PC-9 (cell line): Measurements from ENCODE around the gene RCC1. TPM values are rescaled to one million over a fixed set of nuclear protein-coding genes. Genes with fewer than 3 reads are reported as not detected.

Source experiments
- BruUV-seq: library from RNA; stranded (reverse); fragments of 400-500 nt; replicated peaks from 2 replicates; lab custom pipeline; 2021; lab: Mats Ljungman, UMichigan
- CTCF ChIA-PET: fragments of 300-600 bp; sonication (Branson Sonifier 250); formaldehyde crosslinking; loops from one replicate; lab custom pipeline; 2022; ENCODE audit warnings: antibody characterized with exemption; lab: Charles Lee
- POLR2A ChIA-PET: fragments of 300-600 bp; sonication (Branson Sonifier 250); formaldehyde crosslinking; loops from one replicate; lab custom pipeline; 2022; ENCODE audit warnings: antibody characterized with exemption; ENCODE audit not compliant: unreplicated experiment; lab: Charles Lee
- DNase-seq, 2 experiments: peaks; one replicate each; pipeline versions ENCODE4 v3.0.0 to v3.0.0-alpha.2; 2015 to 2022; ENCODE audit warnings: mixed read lengths in 1 of 2
- H2AFZ ChIP-seq: fragments of 200-600 bp; sonication (generic); 2 replicates; pipeline ENCODE4 v1.8.1; 2017; ENCODE audit warnings: antibody characterized with exemption
- H3F3A ChIP-seq: fragments of 200-600 bp; sonication (generic); 2 replicates; pipeline ENCODE4 v1.8.1; 2017; ENCODE audit warnings: antibody characterized with exemption, mild to moderate bottlenecking, low read depth; ENCODE audit not compliant: insufficient read depth
- H3K27ac ChIP-seq: fragments of 200-600 bp; sonication (generic); 2 replicates; pipeline ENCODE4 v1.6.1; 2016; ENCODE audit warnings: mixed run types
- H3K27me3 ChIP-seq: fragments of 200-600 bp; sonication (generic); 2 replicates; pipeline ENCODE4 v1.6.1; 2016; ENCODE audit warnings: low read depth, mixed run types; ENCODE audit not compliant: insufficient read depth
- H3K36me3 ChIP-seq: fragments of 200-600 bp; sonication (generic); 2 replicates; pipeline ENCODE4 v1.6.1; 2016; ENCODE audit warnings: low read depth, mixed run types
- H3K4me1 ChIP-seq: fragments of 200-600 bp; sonication (generic); replicated peaks from 2 replicates; pipeline ENCODE4 v1.6.1; 2016; ENCODE audit warnings: mixed run types; ENCODE audit not compliant: insufficient read depth
- H3K4me2 ChIP-seq: fragments of 200-600 bp; sonication (generic); 2 replicates; pipeline ENCODE4 v1.6.1; 2017; ENCODE audit warnings: mixed run types
- H3K4me3 ChIP-seq: fragments of 200-600 bp; sonication (generic); 2 replicates; pipeline ENCODE4 v1.6.1; 2016; ENCODE audit warnings: mixed run types
- H3K79me2 ChIP-seq: fragments of 200-600 bp; sonication (generic); 2 replicates; pipeline ENCODE4 v1.6.1; 2017; ENCODE audit warnings: low read depth, mixed run types
- H3K9me2 ChIP-seq: fragments of 200-600 bp; sonication (generic); 2 replicates; pipeline ENCODE4 v1.8.1; 2017; ENCODE audit warnings: mild to moderate bottlenecking; ENCODE audit not compliant: insufficient read depth
- H3K9me3 ChIP-seq: fragments of 200-600 bp; sonication (generic); 2 replicates; pipeline ENCODE4 v1.8.1; 2016; ENCODE audit warnings: low read depth; ENCODE audit not compliant: insufficient read depth
- H4K20me1 ChIP-seq: fragments of 200-600 bp; sonication (generic); 2 replicates; pipeline ENCODE4 v1.8.1; 2017; ENCODE audit not compliant: insufficient read depth
- EZH2 ChIP-seq: fragments of 200-600 bp; sonication (generic); IDR thresholded peaks from 2 replicates; pipeline ENCODE4 v1.8.0; 2017; ENCODE audit warnings: antibody characterized with exemption, low read depth
- intact Hi-C: fragments of 100-400 bp; cut with micrococcal nuclease; formaldehyde crosslinking; loops from one replicate; pipeline ENCODE4 v1.10.0; 2022; ENCODE audit not compliant: unreplicated experiment
- total RNA-seq: library from RNA; stranded (reverse); gene quantifications from 2 replicates; pipeline ENCODE4 v1.2.3, GENCODE V29; 2021
- TF ChIP-seq, protein P1 (sequence below): fragments of 200-600 bp; sonication (generic); conservative IDR thresholded peaks from 2 replicates; pipeline ENCODE4 v1.6.1; 2017; ENCODE audit warnings: mixed run types, antibody characterized with exemption, mild to moderate bottlenecking, moderate library complexity

The RCC1 gene
- total RNA-seq, 1 experiment from 2014 or later = 134 TPM

DNA sequence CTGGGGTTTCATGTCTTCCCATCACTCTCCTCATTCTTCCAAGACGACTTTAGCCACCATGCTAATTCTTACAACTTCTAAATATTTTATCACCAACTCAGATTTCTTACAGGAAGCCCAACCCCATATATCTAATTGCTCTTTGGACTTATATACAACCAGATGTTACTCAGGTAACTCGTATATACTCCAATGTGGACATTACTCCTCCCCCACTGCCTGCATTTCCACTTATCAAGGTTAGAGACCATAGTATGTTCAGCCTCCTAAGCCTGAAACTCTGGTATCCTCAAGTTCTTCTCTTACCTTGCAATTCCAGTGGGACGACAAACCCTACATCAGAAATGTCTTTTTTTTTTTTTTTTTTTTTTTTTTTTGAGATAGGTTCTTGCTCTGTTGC is 2.7 kb upstream of the RCC1 start:
- Histone ChIP-seq H3K79me2 (peaks cover 22% of the 10 kb centered on the region), H3K4me3 (no peak overlapping the region), H3K4me2 (no peak overlapping the region), H3F3A (peaks cover 54% of the 10 kb centered on the region), H4K20me1 (no peaks in the 10 kb centered on the region), H3K27me3 (0 out of 2 replicates have a peak, but pooled peaks cover 3% of the 10 kb centered on the region), H3K9me2 (no peaks in the 10 kb centered on the region), H3K9me3 (no peaks in the 10 kb centered on the region), H2AFZ (no peak overlapping the region), H3K4me1 (peaks cover 14% of the 10 kb centered on the region), H3K27ac (no peak overlapping the region), H3K36me3 (peaks cover 20% of the 10 kb centered on the region)
- intact Hi-C loops = no loop called here
- ChIA-PET POLR2A (no interaction called here), CTCF (no interaction called here)
- TF ChIP-seq, protein P1, sequence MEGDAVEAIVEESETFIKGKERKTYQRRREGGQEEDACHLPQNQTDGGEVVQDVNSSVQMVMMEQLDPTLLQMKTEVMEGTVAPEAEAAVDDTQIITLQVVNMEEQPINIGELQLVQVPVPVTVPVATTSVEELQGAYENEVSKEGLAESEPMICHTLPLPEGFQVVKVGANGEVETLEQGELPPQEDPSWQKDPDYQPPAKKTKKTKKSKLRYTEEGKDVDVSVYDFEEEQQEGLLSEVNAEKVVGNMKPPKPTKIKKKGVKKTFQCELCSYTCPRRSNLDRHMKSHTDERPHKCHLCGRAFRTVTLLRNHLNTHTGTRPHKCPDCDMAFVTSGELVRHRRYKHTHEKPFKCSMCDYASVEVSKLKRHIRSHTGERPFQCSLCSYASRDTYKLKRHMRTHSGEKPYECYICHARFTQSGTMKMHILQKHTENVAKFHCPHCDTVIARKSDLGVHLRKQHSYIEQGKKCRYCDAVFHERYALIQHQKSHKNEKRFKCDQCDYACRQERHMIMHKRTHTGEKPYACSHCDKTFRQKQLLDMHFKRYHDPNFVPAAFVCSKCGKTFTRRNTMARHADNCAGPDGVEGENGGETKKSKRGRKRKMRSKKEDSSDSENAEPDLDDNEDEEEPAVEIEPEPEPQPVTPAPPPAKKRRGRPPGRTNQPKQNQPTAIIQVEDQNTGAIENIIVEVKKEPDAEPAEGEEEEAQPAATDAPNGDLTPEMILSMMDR = no peak
- no peak for TF ChIP-seq EZH2
- DNase-seq = no peak
- BruUV-seq = no TSS peak

DNA sequence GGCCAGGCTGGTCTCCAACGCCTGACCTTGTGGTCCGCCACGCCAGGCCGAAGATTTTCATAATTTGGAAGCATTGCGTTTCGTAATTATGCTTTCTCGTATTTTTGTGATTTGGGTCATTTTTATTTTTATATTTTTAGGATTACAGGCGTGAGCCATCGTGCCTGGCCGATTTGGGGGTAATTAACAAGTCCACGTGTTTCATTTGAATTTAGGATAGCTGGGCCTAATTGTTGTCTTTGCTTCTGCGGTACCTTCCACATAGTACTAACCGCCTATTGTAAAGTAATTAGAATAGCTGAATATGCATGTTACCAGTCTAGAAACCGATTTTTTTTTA is 1.0 kb downstream of the RCC1 start:
- Histone ChIP-seq H3K27ac (peak overlapping the region; percentile 99), H3F3A (peaks cover 71% of the 10 kb centered on the region), H3K9me2 (no peaks in the 10 kb centered on the region), H3K9me3 (no peaks in the 10 kb centered on the region), H3K4me3 (peak overlapping the region; percentile 83), H3K79me2 (peaks cover 40% of the 10 kb centered on the region), H3K27me3 (0 out of 2 replicates have a peak, but pooled peaks cover 3% of the 10 kb centered on the region), H3K4me1 (peaks cover 27% of the 10 kb centered on the region), H2AFZ (no peak overlapping the region), H4K20me1 (peaks cover 27% of the 10 kb centered on the region), H3K36me3 (peaks cover 45% of the 10 kb centered on the region), H3K4me2 (peak overlapping the region; percentile 99)
- no peak for DNase-seq
- no TSS peak for BruUV-seq
- ChIA-PET CTCF (no interaction called here), POLR2A (interaction anchor here (0.7 kb wide), 2 partner anchors 27 to 96 kb away, joined by 7 to 22 read pairs; no protein-coding TSS in a partner anchor)
- TF ChIP-seq, protein P1 = no peak
- TF ChIP-seq EZH2 = no peak
- intact Hi-C loops = loop anchor here (5.0 kb wide), 3 partner anchors 70 to 260 kb away; partner anchors contain the start of gene RNU11

DNA sequence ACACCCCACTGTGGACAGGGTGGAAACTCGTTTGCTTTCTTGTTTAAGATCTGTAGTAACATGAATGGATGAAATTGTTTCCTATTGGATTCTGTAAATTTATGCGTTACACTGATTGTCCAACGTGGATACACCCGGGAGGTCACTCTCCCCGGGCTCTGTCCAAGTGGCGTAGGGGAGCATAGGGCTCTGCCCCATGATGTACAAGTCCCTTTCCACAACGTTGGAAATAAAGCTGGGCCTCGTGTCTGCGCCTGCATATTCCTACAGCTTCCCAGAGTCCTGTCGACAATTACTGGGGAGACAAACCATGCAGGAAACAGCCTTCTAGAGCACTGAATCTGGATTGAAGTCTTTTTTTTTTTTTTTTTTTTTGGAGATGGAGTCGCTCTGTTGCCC is 1.4 kb downstream of the RCC1 start:
- H3K4me3 ChIP-seq = peak overlapping the region; percentile 83
- ChIA-PET POLR2A (interaction anchor here (0.7 kb wide), 2 partner anchors 27 to 95 kb away, joined by 7 to 22 read pairs; no protein-coding TSS in a partner anchor), CTCF (no interaction called here)
- peaks cover 40% of the 10 kb centered on the region for H3K79me2 ChIP-seq
- H3K9me3 ChIP-seq = no peaks in the 10 kb centered on the region
- no peak for TF ChIP-seq EZH2
- TF ChIP-seq, protein P1 = no peak
- H2AFZ ChIP-seq = no peak overlapping the region
- no peaks in the 10 kb centered on the region for H3K9me2 ChIP-seq
- peaks cover 31% of the 10 kb centered on the region for H4K20me1 ChIP-seq
- peaks cover 71% of the 10 kb centered on the region for H3F3A ChIP-seq
- H3K36me3 ChIP-seq = peaks cover 45% of the 10 kb centered on the region
- no TSS peak for BruUV-seq
- H3K27me3 ChIP-seq = 0 out of 2 replicates have a peak, but pooled peaks cover 3% of the 10 kb centered on the region
- H3K27ac ChIP-seq = peak overlapping the region; percentile 99
- H3K4me1 ChIP-seq = peaks cover 25% of the 10 kb centered on the region
- H3K4me2 ChIP-seq = peak overlapping the region; percentile 99
- no peak for DNase-seq
- intact Hi-C loops = loop anchor here (5.0 kb wide), 3 partner anchors 70 to 260 kb away; partner anchors contain the start of gene RNU11
